Large intestine (tissue), 12 donors: ENCODE measurements around the gene FMNL3. TPM values are rescaled to one million over a fixed set of nuclear protein-coding genes. Genes with fewer than 3 reads are reported as not detected.

Experiments used
- DNase-seq, 2 donors: peaks; one replicate each; pipeline versions ENCODE4 v3.0.0 to v3.0.0-alpha.2; 2013
- H3K27ac ChIP-seq: one replicate; pipeline ENCODE4 v1.5.1; 2013; ENCODE audit warnings: low read length
- H3K27me3 ChIP-seq: 2 replicates; pipeline ENCODE4 v1.6.1; 2013; ENCODE audit warnings: low read length; ENCODE audit not compliant: control insufficient read depth, insufficient read depth
- H3K36me3 ChIP-seq: 2 replicates; pipeline ENCODE4 v1.6.1; 2013; ENCODE audit warnings: low read length; ENCODE audit not compliant: control insufficient read depth, insufficient read depth
- H3K4me1 ChIP-seq: one replicate; pipeline ENCODE4 v1.6.1; 2013; ENCODE audit warnings: low read length; ENCODE audit not compliant: control insufficient read depth, insufficient read depth
- H3K4me3 ChIP-seq: one replicate; pipeline ENCODE4 v1.5.1; 2013; ENCODE audit warnings: low read length
- H3K9me3 ChIP-seq: one replicate; pipeline ENCODE4 v1.6.1; 2013; ENCODE audit warnings: mild to moderate bottlenecking, low read depth, low read length, moderate library complexity; ENCODE audit not compliant: control insufficient read depth
- WGBS: methylation state at CpG from one replicate; pipeline ENCODE4 v1.1.5; 2013; ENCODE audit warnings: low lambda C conversion rate; ENCODE audit not compliant: insufficient coverage; 5-methylcytosine and 5-hydroxymethylcytosine counted together
- long read RNA-seq, 11 donors: transcript quantifications; one replicate each; lab custom pipeline, GENCODE V29; 2026
- polyA plus RNA-seq: library from polyadenylated mRNA; unstranded; fragments of 120-200 nt; gene quantifications from one replicate; pipeline ENCODE4 v1.2.1, GENCODE V29; 2013

Gene FMNL3, protein sequence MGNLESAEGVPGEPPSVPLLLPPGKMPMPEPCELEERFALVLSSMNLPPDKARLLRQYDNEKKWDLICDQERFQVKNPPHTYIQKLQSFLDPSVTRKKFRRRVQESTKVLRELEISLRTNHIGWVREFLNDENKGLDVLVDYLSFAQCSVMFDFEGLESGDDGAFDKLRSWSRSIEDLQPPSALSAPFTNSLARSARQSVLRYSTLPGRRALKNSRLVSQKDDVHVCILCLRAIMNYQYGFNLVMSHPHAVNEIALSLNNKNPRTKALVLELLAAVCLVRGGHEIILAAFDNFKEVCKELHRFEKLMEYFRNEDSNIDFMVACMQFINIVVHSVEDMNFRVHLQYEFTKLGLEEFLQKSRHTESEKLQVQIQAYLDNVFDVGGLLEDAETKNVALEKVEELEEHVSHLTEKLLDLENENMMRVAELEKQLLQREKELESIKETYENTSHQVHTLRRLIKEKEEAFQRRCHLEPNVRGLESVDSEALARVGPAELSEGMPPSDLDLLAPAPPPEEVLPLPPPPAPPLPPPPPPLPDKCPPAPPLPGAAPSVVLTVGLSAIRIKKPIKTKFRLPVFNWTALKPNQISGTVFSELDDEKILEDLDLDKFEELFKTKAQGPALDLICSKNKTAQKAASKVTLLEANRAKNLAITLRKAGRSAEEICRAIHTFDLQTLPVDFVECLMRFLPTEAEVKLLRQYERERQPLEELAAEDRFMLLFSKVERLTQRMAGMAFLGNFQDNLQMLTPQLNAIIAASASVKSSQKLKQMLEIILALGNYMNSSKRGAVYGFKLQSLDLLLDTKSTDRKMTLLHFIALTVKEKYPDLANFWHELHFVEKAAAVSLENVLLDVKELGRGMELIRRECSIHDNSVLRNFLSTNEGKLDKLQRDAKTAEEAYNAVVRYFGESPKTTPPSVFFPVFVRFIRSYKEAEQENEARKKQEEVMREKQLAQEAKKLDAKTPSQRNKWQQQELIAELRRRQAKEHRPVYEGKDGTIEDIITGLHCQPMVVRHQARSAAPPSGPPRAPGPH
- polyA plus RNA-seq: 10.2 TPM
- long read RNA-seq, donor 1: 0 reads
- long read RNA-seq, donor 2, full-length matches to known transcripts: 1 of 1 reads
- long read RNA-seq, donor 2, partial matches to known transcripts: 0 of 1 reads
- long read RNA-seq, donor 2, other reads (novel, unspliced or antisense): 0 of 1 reads
- long read RNA-seq, donor 3: 0 reads
- long read RNA-seq, donor 4: 0 reads
- long read RNA-seq, donor 5: 0 reads
- long read RNA-seq, donor 6, partial matches to known transcripts: 14 of 14 reads
- long read RNA-seq, donor 6, other reads (novel, unspliced or antisense): 0 of 14 reads
- long read RNA-seq, donor 7: 0 reads
- long read RNA-seq, donor 8: 0 reads
- long read RNA-seq, donor 9: 0 reads
- long read RNA-seq, donor 10: 0 reads
- long read RNA-seq, donor 11, partial matches to known transcripts: 5 of 5 reads
- long read RNA-seq, donor 11, other reads (novel, unspliced or antisense): 0 of 5 reads

DNA sequence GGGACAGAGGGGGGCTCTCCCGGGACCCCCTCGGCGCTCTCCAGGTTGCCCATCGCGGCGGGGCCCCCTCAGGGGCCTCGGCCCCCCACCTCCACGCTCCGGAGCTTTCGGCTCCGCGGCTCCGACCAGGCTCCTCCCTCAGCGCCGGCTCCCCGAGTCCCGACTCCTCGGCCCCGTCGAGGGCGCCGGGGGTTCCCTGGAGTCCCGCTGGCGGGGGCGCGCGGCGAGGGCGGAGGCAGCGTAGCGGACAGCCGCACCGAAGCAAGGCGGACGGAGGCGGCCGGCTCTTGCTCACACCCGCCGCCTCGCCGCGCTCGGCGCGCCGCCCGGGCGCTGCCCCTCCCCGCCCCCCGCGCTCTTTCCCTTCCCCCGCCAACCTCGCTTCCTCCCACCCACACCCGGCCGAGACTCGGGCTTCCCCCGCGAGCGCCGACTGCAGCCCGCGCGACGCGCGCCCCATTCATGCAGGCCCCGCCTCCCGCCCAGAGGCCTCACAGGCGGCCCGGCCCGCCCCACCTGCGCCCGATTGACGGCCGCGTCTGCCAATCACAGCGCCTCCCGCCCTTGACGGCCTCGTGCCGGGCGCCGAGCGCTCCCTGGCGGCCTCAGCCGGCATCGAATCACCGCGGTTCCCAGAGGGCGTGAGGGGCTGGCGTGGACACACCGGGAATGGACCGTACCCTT is at the start of gene FMNL3:
FMNL3 (minus strand) TSS at position 278 of the 684 bp plus-strand sequence; CDS start at position 53, 225 bp downstream.
- Histone ChIP-seq H3K27ac (peak within 1 kb of the TSS; percentile 66), H3K9me3 (peaks cover 3% of the 10 kb centered on the region), H3K4me3 (peak within 1 kb of the TSS; percentile 60), H3K27me3 (peaks cover 52% of the 10 kb centered on the region), H3K4me1 (no peaks in the 10 kb centered on the region), H3K36me3 (no peaks in the 10 kb centered on the region)
- WGBS: no CpG with 5 or more reads among the region's 93 CpGs
- peak; percentile 93 to 94 for DNase-seq

DNA sequence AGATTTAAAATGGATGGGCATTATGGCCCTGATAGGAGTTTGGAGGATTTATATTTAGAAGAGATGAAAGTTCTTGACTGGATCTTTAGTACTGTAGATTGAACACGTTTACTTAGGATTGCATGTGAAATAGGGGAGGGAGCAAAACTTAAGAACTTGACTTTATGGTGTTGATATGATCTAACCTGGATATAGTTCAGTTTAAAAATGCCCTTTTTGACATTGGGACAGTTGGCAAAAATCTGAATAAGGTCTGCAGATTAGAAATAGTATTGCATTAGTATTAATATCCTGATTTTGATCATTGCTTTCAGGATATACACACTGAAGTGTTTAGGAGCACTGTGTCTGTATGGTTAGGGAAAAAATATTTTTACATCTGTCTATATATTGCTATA is 43.8 kb upstream of the FMNL3 start:
- H3K9me3 ChIP-seq: no peaks in the 10 kb centered on the region
- DNase-seq: no peak
- no peak overlapping the region for H3K4me3 ChIP-seq
- no CpG with 5 or more reads among the region's 1 CpG for WGBS
- H3K36me3 ChIP-seq: peaks cover 44% of the 10 kb centered on the region
- peaks cover 21% of the 10 kb centered on the region for H3K4me1 ChIP-seq
- H3K27ac ChIP-seq: peak overlapping the region; percentile 52
- H3K27me3 ChIP-seq: no peaks in the 10 kb centered on the region

DNA sequence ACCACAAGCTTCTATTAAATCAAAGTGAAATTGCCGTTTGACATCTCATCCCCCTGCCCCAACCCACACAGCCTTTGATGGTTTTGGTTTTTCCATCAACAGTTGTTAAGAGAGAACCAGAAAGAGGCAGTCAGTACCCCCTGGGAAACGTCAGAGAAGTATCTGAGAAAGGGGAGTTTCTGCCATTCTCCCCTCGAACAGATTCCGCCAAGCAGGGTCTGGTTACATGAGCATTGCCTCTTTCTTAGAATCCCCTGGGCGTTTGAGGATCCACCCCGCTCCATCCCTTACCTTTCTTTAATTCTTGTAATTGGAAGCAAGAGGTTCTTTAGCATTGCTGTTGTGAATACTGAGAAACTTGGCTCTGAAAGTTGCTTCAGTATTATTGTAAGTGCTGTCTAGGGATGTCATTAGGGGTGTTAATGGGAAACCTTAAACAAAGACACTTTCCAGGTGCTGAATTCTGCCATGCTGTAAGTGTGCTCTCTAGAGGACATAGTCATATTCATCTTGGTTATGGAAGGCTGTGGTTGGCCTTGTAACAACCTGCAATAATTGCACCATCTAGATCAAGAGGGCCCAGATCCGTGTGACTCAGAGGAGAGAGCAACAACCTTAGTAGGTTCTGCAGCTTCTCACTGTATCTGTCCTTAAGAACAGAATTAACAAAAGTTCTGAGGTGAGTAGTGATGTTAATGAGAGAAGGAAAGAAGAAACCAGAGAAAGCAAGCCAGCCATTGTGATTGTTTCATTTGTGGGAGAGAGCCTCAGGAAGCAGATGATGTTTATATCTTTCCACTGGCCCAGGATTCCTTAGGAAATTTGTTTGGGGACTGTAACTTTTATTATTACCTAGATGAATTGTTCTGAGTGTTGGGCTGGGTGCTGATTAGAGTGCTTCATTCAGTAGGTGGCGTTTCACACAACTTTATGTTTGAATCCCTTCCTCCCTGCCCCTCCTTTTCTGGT is 43.1 kb upstream of the FMNL3 start:
- Histone ChIP-seq H3K9me3 (no peaks in the 10 kb centered on the region), H3K36me3 (peaks cover 38% of the 10 kb centered on the region), H3K27me3 (no peaks in the 10 kb centered on the region), H3K27ac (peak overlapping the region; percentile 52), H3K4me1 (peaks cover 21% of the 10 kb centered on the region), H3K4me3 (no peak overlapping the region)
- 100% methylated on average over 2 of the region's 8 CpGs for WGBS
- peak; percentile 34 to 64 for DNase-seq

DNA sequence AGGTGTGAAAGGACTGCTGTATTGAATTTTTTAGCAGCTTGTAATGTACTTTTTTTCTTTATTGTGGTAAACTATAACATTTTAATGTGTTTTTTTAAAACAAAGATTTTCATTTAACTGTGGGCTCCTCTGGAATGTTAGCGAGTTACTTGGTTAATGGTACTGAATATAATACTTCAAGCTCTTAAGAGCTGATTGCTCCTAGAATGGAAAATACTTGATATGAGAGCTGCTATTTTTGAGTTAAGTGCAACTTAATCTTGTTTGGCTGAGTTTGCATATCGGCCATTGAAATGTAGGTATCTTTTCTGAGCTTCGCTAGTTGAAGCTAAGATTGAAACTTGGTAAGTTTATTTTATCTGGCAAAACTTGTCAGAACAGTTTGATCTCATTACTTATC is 41.6 kb upstream of the FMNL3 start:
- Histone ChIP-seq H3K9me3 (no peaks in the 10 kb centered on the region), H3K36me3 (peaks cover 29% of the 10 kb centered on the region), H3K27me3 (no peaks in the 10 kb centered on the region), H3K4me1 (peaks cover 21% of the 10 kb centered on the region), H3K4me3 (no peak overlapping the region), H3K27ac (no peak overlapping the region)
- 63% methylated on average over 2 of the region's 3 CpGs for WGBS
- DNase-seq: no peak

DNA sequence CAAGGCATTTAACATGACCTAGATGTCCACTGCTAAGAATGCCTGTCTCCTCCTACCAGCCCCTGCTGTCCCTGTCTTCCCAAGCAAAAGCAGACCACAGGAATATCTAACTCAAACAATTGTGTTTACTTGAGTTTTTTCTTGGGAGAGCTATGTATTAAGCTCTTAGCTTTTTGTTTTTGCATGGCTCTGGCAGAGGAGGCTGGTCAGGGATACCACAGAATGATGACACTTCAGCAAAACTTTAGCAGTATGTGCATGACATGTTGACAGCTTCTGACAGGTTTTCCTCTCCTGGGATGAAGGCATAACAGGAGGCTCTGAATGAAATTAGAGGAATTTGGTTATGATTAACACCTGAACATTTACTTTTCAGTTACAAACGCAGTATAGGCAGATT is 41.1 kb upstream of the FMNL3 start:
- no peak for DNase-seq
- Histone ChIP-seq H3K27ac (no peak overlapping the region), H3K36me3 (peaks cover 24% of the 10 kb centered on the region), H3K27me3 (no peaks in the 10 kb centered on the region), H3K4me3 (no peak overlapping the region), H3K9me3 (no peaks in the 10 kb centered on the region), H3K4me1 (peaks cover 22% of the 10 kb centered on the region)
- 33% methylated on average over 1 of the region's 1 CpG for WGBS

DNA sequence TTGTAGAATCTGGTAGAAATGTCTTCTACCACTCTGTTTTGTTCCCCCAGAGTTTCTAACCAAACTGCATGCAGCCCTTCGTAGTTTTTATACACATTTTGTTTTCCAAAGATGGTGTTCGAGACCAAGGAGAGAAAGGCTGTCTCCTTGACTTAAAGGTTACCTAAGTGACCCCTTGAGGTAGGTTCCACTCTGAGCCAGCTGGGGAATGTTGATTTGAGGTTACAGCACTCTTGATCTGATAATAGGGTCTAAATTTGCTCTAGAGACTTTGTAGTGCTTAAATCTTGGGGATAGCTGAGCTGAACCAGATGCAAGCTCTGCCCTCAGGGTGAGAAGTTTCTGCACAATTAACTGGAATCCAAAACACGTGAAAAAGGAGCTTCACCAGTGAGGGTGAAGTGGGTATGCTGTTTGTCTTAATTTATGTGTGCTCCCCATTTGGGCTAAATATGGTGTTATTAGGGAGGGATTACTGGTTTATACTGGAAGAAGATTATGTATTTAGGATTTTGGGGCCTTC is 37.2 kb upstream of the FMNL3 start:
- DNase-seq: no peak
- no CpG with 5 or more reads among the region's 3 CpGs for WGBS
- Histone ChIP-seq H3K9me3 (no peaks in the 10 kb centered on the region), H3K27ac (peak overlapping the region; percentile 6), H3K36me3 (peaks cover 10% of the 10 kb centered on the region), H3K4me3 (no peak overlapping the region), H3K4me1 (peaks cover 4% of the 10 kb centered on the region), H3K27me3 (no peaks in the 10 kb centered on the region)

DNA sequence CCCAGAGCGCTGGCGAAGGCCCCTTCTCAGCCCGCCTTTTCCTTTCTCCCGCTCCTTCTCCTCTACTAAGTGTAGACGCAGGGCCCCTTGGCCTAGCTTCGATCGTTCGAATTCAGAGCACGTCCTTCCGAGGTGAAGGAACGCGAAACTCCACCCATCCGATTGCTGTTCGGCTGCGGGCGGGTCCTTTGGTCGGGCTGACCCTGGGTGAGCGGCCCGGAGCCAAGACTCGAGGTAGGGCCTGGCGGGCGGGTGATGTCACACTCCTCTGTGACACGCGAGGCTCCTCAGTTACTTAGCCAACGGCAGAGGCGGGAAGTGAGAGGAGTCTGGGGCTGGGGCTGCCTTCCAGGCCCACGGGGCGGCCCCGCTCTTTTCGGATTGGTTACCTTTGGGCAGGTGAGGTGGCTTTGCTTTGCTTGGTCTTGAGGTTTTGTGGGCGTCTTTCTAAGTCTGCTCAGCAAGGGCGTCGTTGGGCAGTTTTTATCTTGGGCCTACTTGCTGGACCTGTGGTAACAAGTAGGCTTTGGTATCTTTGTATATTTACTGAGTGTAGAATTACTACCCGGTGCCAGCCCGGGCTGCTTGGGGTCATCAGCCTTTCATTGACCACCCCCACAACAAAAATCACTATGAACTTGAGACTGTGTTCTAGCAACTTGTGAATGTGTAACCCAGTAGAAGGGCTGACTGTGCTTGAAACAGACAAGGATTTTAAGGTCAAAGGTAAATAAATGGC is 34.8 kb upstream of the FMNL3 start:
- peaks cover 2% of the 10 kb centered on the region for H3K36me3 ChIP-seq
- no peaks in the 10 kb centered on the region for H3K27me3 ChIP-seq
- peaks cover 4% of the 10 kb centered on the region for H3K4me1 ChIP-seq
- peak; percentile 71 to 89 for DNase-seq
- peak overlapping the region; percentile 100 for H3K27ac ChIP-seq
- H3K9me3 ChIP-seq: no peaks in the 10 kb centered on the region
- no CpG with 5 or more reads among the region's 35 CpGs for WGBS
- peak overlapping the region; percentile 100 for H3K4me3 ChIP-seq
